ENCODE data around the gene TREX2.

Gene TREX2

GRCh38 chrX:153475751-153476281 is 30.0 kb upstream of the TREX2 start:
- ATAC-seq: no peak

GRCh38 chrX:153475271-153475670 is 29.4 kb upstream of the TREX2 start:
- ATAC-seq (no peak), DNase-seq (no peak)

More at GRCh38 chrX:153475751-153476281, 30.0 kb upstream of the TREX2 start:
- no peak for DNase-seq

DNA sequence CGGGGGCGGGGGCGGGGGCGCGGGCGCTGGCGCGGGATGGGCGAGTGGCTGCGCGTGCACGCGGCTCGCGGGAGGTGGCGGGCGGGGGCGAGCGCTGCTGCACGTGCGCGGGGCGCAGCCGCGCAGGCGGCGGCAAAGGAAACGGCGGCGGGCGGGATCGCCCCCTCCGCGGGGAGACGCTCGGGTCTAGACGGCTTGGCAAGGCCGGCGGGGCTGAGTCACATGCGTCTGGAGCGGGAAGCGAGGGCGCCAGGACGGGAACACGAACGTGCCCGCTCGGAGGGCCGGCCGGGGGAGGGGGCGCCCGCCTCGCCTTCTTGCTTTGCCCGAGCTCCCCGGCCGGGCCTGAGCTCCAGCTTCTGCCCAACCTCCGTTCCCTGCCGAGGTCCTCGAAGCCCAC is 28.9 kb upstream of the TREX2 start:
- ATAC-seq (no peak), DNase-seq (peak; percentile 31)

DNA sequence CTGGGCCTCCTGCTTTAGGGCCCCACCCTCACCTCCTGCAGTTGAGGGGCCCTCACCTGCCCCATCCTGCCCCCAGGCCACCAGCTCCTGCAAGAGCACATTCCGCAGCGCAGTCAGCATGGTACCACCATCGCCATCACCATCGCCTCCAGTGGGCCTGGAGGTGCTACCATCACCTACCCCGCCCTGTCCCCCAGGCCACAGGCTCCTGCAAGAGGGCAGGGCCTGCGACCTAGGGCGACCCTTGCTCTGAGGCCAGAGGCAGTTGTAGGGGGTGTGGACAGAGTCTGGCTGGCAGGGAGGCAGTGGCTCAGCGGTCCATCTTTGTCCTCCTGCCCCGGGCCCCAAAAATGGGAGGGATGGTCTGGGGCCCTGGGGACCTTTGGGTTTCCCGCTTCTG is 28.4 kb upstream of the TREX2 start:
- no peak for DNase-seq

DNA sequence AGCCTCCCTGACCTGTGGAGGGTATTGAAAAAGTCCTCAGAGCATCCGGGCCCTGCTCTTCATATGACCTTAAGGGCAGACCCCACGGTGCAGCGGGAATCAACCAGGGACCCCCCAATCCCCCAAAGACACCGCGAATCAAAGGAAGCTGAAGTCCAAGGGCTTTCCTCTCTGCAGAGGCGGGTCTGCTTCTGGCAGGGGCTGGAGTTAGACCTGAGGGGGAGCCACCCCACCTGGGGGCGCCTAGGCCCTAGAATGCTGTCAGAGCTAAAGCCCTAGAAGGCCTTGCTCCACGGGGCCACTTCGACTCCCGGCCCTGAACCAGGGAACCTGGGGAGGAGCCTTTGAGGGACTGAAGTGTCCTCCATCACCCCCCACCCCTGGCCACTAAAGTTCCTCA is 27.3 kb upstream of the TREX2 start:
- no peak for DNase-seq
- no peak for ATAC-seq

More for the DNA sequence above, 28.4 kb upstream of the TREX2 start:
- ATAC-seq: no peak

DNA sequence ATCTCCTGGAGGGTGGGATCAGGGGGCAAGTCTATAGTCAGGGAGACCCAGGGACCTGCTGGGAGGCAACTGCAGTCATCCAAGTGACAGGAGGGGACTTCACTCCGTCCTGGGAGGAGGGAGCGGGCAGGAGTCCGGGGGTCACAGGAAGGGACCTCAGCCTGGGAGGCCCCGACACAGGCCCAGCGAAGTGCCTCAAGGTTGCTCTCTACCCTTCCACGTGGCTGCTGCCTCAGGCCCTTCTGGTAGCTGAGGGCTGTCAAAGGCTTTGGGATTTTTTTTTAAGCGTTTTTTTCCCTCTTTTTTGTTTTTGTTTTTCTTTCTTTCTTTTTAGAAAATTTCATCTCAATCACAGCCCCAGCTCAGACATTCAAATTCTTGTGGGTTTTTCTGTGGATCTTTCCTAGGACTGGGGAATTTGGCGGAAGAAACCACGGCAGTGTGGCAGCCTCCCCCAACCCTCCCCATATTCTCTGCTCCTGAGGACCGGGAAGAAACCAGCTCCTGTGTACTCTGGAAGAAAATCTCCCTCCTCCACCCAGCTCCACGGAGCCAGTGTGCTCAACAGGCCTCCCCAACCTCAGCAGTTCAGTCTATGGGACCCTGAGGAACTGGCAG is 25.9 kb upstream of the TREX2 start:
- ATAC-seq (no peak), DNase-seq (no peak)

GRCh38 chrX:153470411-153471363 is 24.8 kb upstream of the TREX2 start, which contains the start of gene HAUS7:
TSS of gene HAUS7 (minus strand) at chrX:153470576. CDS start at chrX:153470557, 19 bp downstream.
- DNase-seq (peak; percentile 86), ATAC-seq (peak; percentile 87)

- DNase-seq (peak; percentile 39), ATAC-seq (peak; percentile 14)
Measured at GRCh38 chrX:153469811-153470410, 24.1 kb upstream of the TREX2 start.

- DNase-seq (no peak), ATAC-seq (no peak)
Measured at GRCh38 chrX:153468008-153468580, 22.2 kb upstream of the TREX2 start.

GRCh38 chrX:153465691-153466380 is 20.0 kb upstream of the TREX2 start:
- no peak for DNase-seq
- ATAC-seq: no peak

GRCh38 chrX:153464116-153464515 is 18.3 kb upstream of the TREX2 start:
- ATAC-seq: no peak

DNA sequence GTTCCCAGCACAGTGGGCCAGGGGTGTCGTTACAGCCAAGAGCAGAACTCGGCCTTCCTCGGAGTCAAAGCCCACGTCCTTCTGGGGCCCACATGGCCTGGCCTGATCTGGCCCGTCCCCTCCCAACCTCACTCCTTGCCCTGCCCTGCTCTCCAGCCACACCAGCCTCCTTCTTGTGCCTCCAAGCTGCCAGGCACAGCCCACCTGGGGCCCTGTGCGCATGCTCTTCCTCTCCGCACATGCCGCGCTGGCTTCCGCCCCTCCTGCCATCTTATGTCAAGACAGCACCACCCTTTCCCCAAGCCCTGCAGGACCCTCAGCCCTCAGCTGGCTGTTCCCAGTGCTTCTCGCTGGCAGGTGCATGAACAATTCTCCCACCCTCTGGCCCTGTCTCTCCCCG is 17.7 kb upstream of the TREX2 start:
- no peak for ATAC-seq
- no peak for DNase-seq

More at GRCh38 chrX:153464116-153464515, 18.3 kb upstream of the TREX2 start:
- DNase-seq: no peak

DNA sequence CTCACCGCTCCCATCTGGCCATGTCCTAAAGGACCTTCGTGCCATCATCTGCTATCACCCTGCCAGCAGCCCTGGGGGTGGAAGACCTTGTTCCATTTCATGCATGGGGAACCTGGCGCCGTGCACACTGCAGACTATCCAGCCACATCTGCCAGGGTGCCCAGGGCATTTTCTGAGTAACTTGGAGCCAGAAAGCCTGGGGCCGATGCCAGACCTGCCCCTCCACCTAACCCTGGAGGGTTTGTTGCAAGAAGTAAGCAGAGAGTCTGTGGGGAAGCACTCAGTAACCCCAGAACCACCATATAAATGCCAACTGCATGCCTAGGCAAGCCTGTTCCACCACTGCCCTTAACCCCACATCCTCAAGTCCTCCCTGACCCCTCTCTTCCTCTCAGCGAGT is 17.2 kb upstream of the TREX2 start:
- no peak for DNase-seq
- no peak for ATAC-seq

DNA sequence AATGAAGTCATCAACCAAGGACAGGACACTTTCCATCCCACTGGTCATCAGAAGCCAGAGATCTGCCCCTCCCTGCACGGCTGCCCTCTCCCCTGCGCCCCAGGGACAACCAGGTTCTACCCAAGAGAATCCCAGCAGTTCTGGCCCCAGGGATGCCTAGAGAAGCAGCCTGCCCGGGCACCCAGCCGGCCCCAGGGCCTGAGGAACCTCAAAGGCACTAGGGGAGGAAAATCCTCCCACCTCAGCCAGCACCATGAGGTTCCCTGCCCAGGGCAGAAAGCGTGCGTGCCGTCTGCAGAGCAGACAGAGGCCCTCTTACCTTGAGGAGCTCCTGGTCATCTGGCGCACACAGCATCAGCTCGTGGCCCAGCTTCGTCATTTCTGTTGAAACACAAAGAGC is 16.4 kb upstream of the TREX2 start:
- ATAC-seq: no peak
- no peak for DNase-seq

DNA sequence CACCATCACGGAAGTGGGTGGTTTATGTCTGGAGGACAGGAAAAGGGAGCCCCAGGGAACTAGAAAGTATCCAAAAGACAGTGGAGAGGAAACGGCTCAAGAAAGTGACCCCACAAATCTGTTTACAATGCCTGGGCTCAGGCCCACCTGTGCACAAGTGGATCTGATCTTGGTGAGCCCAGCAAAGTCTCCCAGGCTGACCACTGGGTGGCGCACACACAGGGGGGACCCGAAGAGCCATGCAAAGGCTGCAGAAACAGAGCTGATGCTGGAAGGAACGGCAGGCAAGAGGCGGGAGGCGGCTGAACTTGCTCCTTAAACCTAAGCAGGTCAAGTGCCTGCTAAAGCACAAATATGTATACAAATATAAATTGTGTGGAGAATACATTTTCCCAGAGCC is 15.0 kb upstream of the TREX2 start:
- DNase-seq: peak; percentile 48

DNA sequence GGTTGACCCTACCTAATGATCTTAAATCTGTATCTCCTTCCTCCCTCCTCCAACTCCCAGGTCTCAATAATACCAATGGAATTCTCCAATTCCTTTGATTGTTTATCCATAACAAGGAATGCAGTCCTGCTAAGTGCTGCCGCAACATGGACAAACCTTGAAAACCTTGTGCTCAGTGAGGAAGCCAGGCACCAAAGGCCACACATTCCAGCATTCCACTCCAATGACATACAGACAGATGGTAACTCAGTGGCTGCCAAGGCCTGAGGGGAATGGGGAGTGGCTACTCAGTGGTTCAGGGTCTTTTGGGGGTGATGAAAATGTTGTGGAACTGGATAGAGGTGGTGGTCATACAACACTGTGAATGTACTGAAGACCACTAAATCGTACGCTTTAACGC is 14.1 kb upstream of the TREX2 start:
- DNase-seq (no peak), ATAC-seq (no peak)

More for the DNA sequence above, 15.0 kb upstream of the TREX2 start:
- ATAC-seq: peak; percentile 57

DNA sequence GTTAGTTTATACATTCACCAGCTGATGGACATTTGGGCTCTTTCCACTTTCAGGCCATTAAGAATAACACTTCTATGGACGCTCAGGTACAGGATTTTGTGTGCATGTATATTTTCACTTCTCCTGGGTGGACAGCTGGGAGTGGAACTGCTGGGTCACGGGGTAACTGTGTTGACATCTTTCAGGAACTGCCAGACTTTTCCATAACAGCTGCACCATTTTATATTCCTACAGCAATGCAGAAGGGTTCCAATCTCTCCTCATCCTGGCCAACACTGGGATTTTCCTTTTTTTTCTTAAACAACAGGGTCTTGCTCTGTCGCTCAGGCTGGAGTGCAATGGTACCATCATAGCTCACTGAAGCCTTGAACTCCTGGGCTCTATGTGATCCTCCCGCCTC is 12.6 kb upstream of the TREX2 start:
- DNase-seq: no peak
- no peak for ATAC-seq

GRCh38 chrX:153457827-153458466 is 12.1 kb upstream of the TREX2 start:
- DNase-seq (no peak), ATAC-seq (no peak)

GRCh38 chrX:153457136-153457825 is 11.4 kb upstream of the TREX2 start:
- ATAC-seq: no peak
- DNase-seq: no peak

- DNase-seq (no peak), ATAC-seq (no peak)
Measured at GRCh38 chrX:153456704-153457103, 10.8 kb upstream of the TREX2 start.

GRCh38 chrX:153456161-153456560 is 10.3 kb upstream of the TREX2 start:
- no peak for ATAC-seq
- no peak for DNase-seq
